IMR-90 (cell line): ENCODE data around the gene SLC7A4. TPM values are rescaled to one million over a fixed set of nuclear protein-coding genes. Genes with fewer than 3 reads are reported as not detected.

Source experiments
- CEBPB ChIP-seq: IDR thresholded peaks from 2 replicates; pipeline ENCODE4 v1.6.1; 2012; ENCODE audit warnings: low read depth, low read length, improper control_type of control experiment
- MAZ ChIP-seq: IDR thresholded peaks from 2 replicates; pipeline ENCODE4 v1.6.1; 2012; ENCODE audit warnings: low read depth, mild to moderate bottlenecking, low read length, improper control_type of control experiment, moderate library complexity, borderline replicate concordance
- NFE2L2 ChIP-seq: fragments of 150-350 bp; IDR thresholded peaks from 2 replicates; pipeline ENCODE4 v1.6.1; 2016; ENCODE audit warnings: low read depth, mild to moderate bottlenecking, low read length
- RFX5 ChIP-seq: IDR thresholded peaks from 2 replicates; pipeline ENCODE4 v1.8.0; 2012; ENCODE audit warnings: low read depth, mild to moderate bottlenecking, low read length, moderate library complexity
- SMC3 ChIP-seq: fragments of 150-350 bp; IDR thresholded peaks from 2 replicates; pipeline ENCODE4 v1.6.1; 2016; ENCODE audit warnings: low read depth, mild to moderate bottlenecking, antibody characterized with exemption, low read length, moderate library complexity
- polyA plus RNA-seq, 3 experiments: library from polyadenylated mRNA; depleted of rRNA; stranded (reverse); fragments of >200 nt; gene quantifications; 2 replicates each; pipeline ENCODE4 v1.2.3, GENCODE V29; 2012; ENCODE audit warnings: low replicate concordance in 1 of 3
- total RNA-seq: library from RNA; depleted of rRNA; stranded (reverse); fragments of >200 nt; gene quantifications from 2 replicates; pipeline ENCODE4 v1.2.3, GENCODE V29; 2012
- TF ChIP-seq, protein P1 (sequence below): fragments of 150-350 bp; IDR thresholded peaks from 2 replicates; pipeline ENCODE4 v1.6.1; 2016; ENCODE audit warnings: low read depth, mild to moderate bottlenecking, low read length, moderate library complexity, borderline replicate concordance

The SLC7A4 gene
- total and polyA plus RNA-seq, 2 of the 4 experiments (the other 2 are of a cell fraction): 0.03 TPM; not detected in 1

DNA sequence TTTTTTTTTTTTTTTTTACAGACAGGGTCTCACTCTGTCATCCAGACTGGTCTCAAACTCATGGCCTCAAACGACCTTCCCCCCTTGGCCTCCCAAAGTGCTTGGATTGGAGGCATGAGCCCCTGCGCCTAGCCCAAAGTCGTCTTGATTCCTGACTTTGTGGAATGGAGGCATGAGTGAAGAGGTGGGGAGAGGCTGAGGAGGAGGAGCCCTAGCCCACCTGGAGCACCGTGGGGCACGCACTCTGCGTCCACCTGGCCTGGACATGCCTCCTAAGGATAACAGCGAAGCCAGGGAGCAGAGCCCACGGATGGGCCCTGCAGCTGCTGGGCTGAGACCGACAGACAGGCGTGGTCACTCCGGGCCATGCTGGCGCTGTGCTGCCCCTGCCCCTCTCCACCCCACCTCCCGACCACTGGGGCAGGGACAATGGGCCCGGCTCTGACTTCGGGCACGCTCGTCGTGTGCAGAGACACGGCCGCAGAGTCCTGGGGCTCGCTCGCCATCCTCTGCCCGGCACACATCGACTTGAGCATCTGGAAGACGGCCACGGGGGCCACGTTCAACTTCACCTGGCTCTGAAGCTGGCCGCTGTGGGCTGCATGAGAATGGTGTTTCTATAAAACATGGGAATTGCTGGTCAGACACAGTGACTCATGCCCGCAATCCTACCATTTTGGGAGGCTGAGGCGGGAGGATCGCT, 48.2 kb upstream of the SLC7A4 start (continued):
- TF ChIP-seq, protein P1, sequence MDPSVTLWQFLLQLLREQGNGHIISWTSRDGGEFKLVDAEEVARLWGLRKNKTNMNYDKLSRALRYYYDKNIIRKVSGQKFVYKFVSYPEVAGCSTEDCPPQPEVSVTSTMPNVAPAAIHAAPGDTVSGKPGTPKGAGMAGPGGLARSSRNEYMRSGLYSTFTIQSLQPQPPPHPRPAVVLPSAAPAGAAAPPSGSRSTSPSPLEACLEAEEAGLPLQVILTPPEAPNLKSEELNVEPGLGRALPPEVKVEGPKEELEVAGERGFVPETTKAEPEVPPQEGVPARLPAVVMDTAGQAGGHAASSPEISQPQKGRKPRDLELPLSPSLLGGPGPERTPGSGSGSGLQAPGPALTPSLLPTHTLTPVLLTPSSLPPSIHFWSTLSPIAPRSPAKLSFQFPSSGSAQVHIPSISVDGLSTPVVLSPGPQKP: no peak
- TF ChIP-seq NFE2L2: no peak
- TF ChIP-seq RFX5: no peak
- no peak for TF ChIP-seq SMC3
- no peak for TF ChIP-seq CEBPB
- no peak for TF ChIP-seq MAZ
